ENCODE measurements around the gene GRM1.

Gene GRM1

GRCh38 chr6:146135167-146135566, 106.3 kb downstream of the GRM1 start:
- no peak for DNase-seq (ENCODE audit: extremely low read depth, low read depth)
- TF ChIP-seq, protein P1, sequence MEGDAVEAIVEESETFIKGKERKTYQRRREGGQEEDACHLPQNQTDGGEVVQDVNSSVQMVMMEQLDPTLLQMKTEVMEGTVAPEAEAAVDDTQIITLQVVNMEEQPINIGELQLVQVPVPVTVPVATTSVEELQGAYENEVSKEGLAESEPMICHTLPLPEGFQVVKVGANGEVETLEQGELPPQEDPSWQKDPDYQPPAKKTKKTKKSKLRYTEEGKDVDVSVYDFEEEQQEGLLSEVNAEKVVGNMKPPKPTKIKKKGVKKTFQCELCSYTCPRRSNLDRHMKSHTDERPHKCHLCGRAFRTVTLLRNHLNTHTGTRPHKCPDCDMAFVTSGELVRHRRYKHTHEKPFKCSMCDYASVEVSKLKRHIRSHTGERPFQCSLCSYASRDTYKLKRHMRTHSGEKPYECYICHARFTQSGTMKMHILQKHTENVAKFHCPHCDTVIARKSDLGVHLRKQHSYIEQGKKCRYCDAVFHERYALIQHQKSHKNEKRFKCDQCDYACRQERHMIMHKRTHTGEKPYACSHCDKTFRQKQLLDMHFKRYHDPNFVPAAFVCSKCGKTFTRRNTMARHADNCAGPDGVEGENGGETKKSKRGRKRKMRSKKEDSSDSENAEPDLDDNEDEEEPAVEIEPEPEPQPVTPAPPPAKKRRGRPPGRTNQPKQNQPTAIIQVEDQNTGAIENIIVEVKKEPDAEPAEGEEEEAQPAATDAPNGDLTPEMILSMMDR (IDR thresholded peaks at IDR 0.05; ENCODE audit: low read depth, low read length, missing control alignments): no peak
- H3K4me3 ChIP-seq (replicated peaks; ENCODE audit: low read depth, low read length): no peak overlapping the region

DNA sequence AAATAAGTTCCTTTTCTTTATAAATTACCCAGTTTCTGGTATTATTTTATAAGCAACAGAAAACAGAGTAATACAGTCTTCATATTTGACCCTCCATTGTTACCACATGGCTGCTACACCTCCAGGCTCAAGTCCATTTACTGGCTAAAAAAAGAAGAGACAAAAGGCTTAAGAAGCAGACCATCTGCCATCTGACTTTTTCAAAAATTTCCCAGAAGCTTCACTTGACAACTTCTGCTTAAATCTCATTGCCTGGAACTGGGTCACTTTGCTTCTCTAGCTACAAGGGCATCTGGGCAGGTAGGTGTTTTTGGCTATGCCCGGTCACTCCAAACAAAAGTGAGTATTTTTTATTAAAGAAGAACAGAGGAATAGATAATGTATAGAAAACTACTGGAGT, 118.0 kb downstream of the GRM1 start:
- H3K4me3 ChIP-seq (replicated peaks; ENCODE audit: low read depth, low read length): no peak overlapping the region
- TF ChIP-seq, protein P1 (IDR thresholded peaks at IDR 0.05; ENCODE audit: low read depth, low read length, missing control alignments): no peak
- no peak for DNase-seq (ENCODE audit: extremely low read depth, low read depth)

DNA sequence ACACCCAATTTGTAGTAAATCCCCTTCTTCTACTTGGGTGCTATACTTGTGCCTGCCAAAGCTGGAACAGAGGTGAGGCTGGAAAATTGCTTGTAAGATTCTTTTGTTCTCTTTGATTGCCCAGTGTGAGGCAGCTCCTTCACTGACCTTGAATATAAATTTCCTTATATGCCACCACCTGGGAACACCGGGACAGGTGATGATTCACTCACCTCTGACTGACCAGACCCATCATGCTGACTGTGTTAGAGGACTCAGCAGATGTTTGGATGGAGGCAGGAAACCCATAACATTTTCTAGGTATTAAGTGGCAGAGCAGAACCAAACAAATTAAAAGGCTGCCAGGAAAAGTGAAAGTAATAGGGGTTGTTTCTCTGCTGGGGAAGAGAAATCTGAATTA, 120.9 kb downstream of the GRM1 start:
- TF ChIP-seq, protein P1 (IDR thresholded peaks at IDR 0.05; ENCODE audit: low read depth, low read length, missing control alignments): no peak
- no peak for DNase-seq (ENCODE audit: extremely low read depth, low read depth)

DNA sequence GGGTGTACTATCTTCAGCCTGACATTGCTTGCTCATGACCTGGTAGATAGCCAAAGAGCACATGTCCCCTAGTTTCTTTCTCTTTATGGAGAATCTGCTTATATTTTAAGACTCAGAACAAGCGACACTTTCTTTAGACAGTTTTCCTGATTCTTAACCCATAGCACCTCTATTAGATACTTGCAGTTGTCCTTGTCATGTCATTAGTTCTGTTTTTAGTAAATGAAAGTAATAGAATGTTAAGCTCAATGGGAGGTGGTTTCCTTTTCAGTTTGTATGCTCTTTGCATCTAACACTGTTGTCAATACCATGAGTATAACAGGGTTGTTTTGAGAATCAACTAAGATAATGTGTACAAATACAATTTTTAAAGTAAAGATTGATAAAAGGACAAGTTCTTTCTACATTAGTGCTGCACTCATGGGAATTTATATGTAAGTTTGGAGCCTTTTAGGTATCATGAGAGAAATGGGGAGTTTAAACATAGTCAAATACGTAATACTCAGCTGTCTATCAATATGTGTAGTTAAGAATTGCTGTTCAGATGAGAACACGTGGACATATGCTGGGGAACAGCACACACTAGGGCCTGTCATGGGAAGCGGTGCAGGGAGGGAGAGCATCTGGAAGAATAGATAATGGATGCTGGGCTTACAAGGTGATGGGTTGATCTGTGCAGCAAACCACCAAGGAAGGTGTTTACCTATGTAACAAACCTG, 124.3 kb downstream of the GRM1 start:
- no peak for DNase-seq (ENCODE audit: extremely low read depth, low read depth)
- TF ChIP-seq, protein P1 (IDR thresholded peaks at IDR 0.05; ENCODE audit: low read depth, low read length, missing control alignments): no peak
- no peak overlapping the region for H3K4me3 ChIP-seq (replicated peaks; ENCODE audit: low read depth, low read length)

More for the DNA sequence above, 120.9 kb downstream of the GRM1 start:
- no peak overlapping the region for H3K4me3 ChIP-seq (replicated peaks; ENCODE audit: low read depth, low read length)

GRCh38 chr6:146154197-146154596, 125.3 kb downstream of the GRM1 start:
- no peak overlapping the region for H3K4me3 ChIP-seq (replicated peaks; ENCODE audit: low read depth, low read length)
- DNase-seq (ENCODE audit: extremely low read depth, low read depth): no peak
- TF ChIP-seq, protein P1 (IDR thresholded peaks at IDR 0.05; ENCODE audit: low read depth, low read length, missing control alignments): no peak

- TF ChIP-seq, protein P1 (IDR thresholded peaks at IDR 0.05; ENCODE audit: low read depth, low read length, missing control alignments): no peak
- no peak overlapping the region for H3K4me3 ChIP-seq (replicated peaks; ENCODE audit: low read depth, low read length)
Observed at GRCh38 chr6:146161664-146162063, 132.8 kb downstream of the GRM1 start.

GRCh38 chr6:146169872-146170271, 141.0 kb downstream of the GRM1 start:
- H3K4me3 ChIP-seq (replicated peaks; ENCODE audit: low read depth, low read length): no peak overlapping the region
- DNase-seq (ENCODE audit: extremely low read depth, low read depth): no peak
- TF ChIP-seq, protein P1 (IDR thresholded peaks at IDR 0.05; ENCODE audit: low read depth, low read length, missing control alignments): no peak

More at GRCh38 chr6:146161664-146162063, 132.8 kb downstream of the GRM1 start:
- no peak for DNase-seq (ENCODE audit: extremely low read depth, low read depth)
